HTR-8/SVneo (cell line): Measurements from ENCODE around the gene NSUN6.

ENCODE experiments used
- DNase-seq: peaks from one replicate; pipeline ENCODE4 v3.0.0; 2011; ENCODE audit warnings: low spot score, mixed read lengths; ENCODE audit not compliant: insufficient read length
- FAIRE-seq: peaks from 2 replicates; lab custom pipeline; 2011; peaks lifted over from hg19 to GRCh38; lab: Jason Lieb, UNC

Gene NSUN6

DNA sequence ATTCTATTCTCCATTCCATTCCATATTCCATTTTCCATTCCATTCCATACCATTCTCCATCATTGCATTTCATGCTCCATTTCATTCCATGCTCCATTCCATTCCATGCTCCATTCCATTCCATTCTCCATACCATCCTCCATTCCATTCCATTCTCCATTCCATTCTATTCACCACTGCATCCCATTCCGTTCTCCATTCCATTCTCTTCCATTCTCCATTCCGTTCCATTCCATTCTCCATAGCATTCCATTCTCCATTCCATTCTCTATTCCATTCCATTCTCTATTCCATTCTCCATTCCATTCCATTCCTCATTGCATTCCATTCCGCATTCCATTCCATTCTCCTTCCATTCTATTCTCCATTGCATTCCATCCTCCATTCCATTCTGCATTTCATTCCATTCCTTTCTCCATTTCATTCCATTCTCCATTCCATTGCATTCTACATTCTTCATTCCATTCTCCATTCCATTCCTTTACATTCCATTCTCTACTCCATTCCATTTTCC is 84.0 kb downstream of the NSUN6 start:
- no peak for FAIRE-seq
- no peak for DNase-seq

DNA sequence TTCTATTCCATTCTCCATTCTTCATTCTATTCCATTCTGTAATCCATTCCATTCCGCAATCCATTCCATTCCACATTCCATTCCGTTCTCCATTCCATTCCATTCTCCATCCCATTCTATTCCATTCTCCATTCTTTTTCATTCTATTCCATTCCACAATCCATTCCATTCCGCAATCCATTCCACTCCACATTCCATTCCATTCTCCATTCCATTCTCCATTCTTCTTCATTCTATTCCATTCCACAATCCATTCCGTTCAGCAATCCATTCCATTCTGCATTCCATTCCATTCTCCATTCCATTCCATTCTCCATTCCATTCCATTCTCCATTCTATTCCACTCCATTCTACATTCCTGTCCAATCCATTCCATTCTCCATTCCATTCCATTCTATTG is 85.2 kb downstream of the NSUN6 start:
- no peak for DNase-seq
- no peak for FAIRE-seq

DNA sequence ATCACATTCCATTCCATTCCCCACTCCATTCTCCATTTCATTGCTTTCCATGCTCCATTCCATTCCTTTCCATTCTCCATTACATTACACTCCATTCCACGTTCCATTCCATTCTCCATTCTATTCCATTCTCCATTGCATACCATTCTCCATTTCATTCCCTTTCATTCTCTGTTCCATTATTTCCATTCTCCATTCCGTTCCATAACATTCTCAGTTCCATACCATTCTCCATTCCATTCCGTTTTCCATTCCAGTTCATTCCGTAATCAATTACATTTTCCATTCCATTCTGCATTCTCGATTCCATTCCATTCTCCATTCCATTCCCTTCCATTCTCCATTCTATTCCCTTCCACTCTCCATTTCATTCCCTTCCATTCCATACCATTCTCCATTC is 86.4 kb downstream of the NSUN6 start:
- DNase-seq = no peak
- FAIRE-seq = no peak

GRCh38 chr10:18563003-18563726 is 88.2 kb downstream of the NSUN6 start:
- FAIRE-seq = no peak

DNA sequence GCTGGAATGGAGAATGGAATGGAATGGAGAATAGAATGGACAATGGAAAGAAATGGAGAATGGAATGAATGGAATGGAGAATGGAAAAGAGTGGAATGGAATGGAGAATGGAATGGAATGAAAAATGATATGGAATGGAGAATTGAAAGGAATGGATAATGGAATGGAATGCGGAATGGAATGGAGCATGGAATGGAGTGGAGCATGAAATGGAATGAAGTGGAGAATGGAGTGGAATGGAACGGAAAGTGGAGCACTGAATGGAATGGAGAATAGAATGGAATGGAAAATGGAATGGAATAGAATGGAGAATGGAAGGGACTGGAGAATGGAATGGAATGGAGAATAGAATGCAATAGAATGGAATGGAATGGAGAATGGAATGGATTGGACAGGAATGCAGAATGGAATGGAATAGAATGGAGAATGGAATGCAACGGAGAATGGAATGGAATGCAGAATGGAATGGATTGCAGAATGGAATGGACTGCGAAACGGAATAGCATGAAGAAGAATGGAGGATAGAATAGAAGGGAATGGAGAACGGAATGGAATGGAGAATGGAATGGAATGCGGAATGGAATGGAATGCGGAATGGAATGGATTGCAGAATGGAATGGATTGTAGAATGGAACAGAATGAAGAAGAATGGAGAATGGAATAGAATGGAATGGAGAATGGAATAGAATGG is 89.4 kb downstream of the NSUN6 start:
- FAIRE-seq = no peak
- DNase-seq = no peak

More at GRCh38 chr10:18563003-18563726, 88.2 kb downstream of the NSUN6 start:
- DNase-seq = no peak

GRCh38 chr10:18557960-18558359 is 93.4 kb downstream of the NSUN6 start:
- FAIRE-seq (no peak), DNase-seq (no peak)

GRCh38 chr10:18556522-18557147 is 94.8 kb downstream of the NSUN6 start:
- FAIRE-seq (no peak), DNase-seq (no peak)

DNA sequence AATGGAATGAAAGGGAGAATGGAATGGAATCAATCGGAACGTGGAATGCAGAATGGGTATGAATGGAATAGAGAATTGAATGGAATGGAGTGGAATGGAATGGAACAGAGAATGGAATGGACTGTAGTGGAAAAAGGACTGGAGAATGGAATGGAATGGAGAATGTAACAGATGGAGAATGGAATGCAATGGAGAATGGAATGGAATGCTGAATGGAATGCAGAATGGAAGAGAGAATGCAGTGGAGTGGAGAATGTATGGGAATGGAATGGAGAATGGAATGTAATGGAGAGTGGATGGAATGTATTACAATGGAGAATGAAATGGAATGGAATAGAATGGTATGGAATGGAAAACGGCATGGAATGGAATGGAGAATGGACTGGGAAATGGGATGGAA is 96.9 kb downstream of the NSUN6 start:
- no peak for FAIRE-seq
- DNase-seq = no peak

DNA sequence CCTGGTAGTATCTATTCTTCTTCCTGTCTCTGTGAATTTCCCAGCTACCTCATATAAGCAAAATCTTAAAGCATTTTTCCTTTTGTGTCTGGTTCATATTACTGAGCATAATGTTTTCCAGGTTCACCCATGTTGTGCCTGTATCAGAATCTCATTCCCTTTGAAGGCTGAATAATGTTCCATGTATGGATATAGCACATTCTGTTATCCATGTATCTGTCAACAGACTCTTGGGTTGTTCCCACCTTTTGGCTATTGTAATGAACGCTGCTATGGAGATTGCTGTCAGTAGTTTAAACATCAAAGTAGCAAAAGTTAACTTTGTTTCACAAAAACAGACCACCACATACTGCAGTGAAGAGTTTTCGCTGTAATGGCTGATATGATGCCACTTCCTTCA is 99.9 kb downstream of the NSUN6 start:
- DNase-seq (no peak), FAIRE-seq (no peak)

DNA sequence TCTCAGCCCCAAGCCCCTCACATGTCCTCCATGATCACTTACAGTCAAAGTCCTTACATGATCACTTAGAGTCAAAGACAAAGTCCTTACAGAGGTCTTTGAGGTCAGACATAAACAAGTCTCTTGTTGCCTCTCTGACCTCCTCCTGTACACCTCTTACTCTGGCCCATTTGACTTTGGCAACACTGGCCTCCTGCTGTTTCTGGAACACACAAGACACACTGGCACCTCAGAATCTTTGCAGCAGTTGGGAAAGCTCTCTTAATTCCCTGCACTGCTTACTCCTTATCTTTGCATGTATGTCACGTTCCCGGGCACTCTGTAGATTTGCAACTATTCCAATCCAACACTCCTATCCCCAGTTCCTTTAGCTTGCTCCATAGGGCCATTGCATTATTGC is 102.3 kb downstream of the NSUN6 start:
- no peak for DNase-seq
- no peak for FAIRE-seq

- FAIRE-seq = no peak
Measured at GRCh38 chr10:18545621-18546305, 105.6 kb downstream of the NSUN6 start.

GRCh38 chr10:18542832-18543231 is 108.6 kb downstream of the NSUN6 start:
- no peak for DNase-seq
- no peak for FAIRE-seq

More at GRCh38 chr10:18545621-18546305, 105.6 kb downstream of the NSUN6 start:
- no peak for DNase-seq

- DNase-seq (no peak), FAIRE-seq (no peak)
Measured at GRCh38 chr10:18540195-18540594, 111.2 kb downstream of the NSUN6 start.

GRCh38 chr10:18539335-18539734 is 112.1 kb downstream of the NSUN6 start:
- no peak for FAIRE-seq
- DNase-seq = no peak

GRCh38 chr10:18533896-18534295 is 117.5 kb downstream of the NSUN6 start:
- FAIRE-seq (no peak), DNase-seq (no peak)

GRCh38 chr10:18532881-18533535 is 118.4 kb downstream of the NSUN6 start:
- no peak for FAIRE-seq
- DNase-seq = no peak

DNA sequence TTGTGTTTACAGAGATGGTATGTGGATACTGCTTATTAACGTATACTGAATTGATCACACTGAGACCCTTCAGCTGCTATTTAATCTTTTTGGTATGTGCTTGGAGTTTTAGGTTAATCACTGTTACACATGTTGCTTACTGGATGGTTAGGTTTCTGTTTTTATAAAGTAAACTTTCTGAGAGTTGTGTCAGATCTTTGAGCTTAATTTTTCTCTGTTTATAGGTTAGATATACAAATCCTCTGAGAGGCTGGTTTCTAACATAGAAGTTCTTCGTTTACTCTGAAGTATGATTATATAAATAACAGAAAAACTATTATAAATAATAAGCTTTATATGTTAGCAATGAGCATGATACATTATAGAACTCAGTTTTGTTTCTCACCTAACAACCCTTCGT is 123.1 kb downstream of the NSUN6 start:
- FAIRE-seq = no peak
- no peak for DNase-seq

DNA sequence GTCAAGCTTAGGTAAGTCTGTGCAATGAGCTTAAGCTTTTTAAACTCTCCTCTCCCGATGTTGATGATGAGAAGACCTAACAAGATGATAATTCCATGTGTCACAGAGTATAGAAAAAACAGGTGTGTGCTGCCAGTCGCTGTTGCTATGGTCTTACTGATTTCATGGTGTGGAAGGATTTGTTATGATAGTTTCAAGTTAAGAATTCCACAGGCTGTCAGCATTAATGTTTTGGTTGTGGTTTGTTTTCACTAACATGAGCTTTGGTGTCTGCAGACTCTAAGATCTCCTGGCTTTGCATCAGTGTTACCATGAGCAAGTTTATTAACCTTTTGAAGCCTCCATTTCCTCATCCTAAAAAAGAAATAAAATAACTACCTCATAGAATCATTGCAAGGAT is 123.7 kb downstream of the NSUN6 start:
- no peak for FAIRE-seq
- no peak for DNase-seq

DNA sequence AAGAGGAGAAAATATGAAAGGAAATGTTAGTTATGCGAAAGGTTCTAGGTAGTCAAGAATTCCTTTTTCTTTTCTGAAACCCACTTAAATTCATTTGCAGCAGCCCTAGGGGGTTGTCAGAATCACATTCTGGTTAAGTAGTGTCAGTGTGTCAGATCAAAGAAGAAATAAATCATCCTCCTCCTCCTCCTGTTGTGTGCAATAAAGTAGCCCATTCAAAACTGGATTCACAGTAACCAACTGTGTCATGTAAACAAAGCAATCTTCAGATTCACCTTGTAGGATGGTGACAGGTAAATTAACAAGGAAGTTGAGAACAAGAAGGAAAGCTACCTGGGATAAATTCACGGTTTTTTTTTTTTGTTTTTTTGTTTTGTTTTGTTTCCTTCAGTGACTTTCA is 127.5 kb downstream of the NSUN6 start:
- FAIRE-seq (no peak), DNase-seq (no peak)

DNA sequence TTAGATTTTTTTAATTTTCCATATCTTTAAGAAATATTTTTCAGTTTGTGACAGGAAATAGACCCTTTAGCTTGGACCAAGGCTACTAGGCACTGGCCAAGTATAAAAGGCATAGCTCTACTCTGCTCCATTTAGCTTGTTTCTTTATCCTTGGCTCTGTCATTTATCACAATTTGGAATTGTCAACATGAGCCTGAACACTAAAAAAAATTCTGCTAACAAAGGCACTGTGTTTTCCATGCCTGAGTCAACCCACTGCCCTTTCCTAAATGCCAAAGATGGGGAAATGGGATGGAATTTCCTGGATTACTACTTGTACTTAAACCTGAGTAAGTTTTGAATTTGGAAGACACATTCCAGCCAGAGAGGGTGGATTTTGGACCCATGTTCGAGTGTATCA is 128.4 kb downstream of the NSUN6 start:
- FAIRE-seq (no peak), DNase-seq (no peak)
